ENCODE measurements around the gene FRMD5. TPM values are rescaled to one million over a fixed set of nuclear protein-coding genes. Genes with fewer than 3 reads are reported as not detected.
"Not testable (repeated sequence)": the region's sequence is repeated elsewhere in the genome, so short reads cannot be mapped to it uniquely, and the experiment has no call there.

FRMD5 gene
- total and polyA plus RNA-seq, 3 experiments from 2014 or later = 0.28 to 0.44 (median 0.37) TPM

DNA sequence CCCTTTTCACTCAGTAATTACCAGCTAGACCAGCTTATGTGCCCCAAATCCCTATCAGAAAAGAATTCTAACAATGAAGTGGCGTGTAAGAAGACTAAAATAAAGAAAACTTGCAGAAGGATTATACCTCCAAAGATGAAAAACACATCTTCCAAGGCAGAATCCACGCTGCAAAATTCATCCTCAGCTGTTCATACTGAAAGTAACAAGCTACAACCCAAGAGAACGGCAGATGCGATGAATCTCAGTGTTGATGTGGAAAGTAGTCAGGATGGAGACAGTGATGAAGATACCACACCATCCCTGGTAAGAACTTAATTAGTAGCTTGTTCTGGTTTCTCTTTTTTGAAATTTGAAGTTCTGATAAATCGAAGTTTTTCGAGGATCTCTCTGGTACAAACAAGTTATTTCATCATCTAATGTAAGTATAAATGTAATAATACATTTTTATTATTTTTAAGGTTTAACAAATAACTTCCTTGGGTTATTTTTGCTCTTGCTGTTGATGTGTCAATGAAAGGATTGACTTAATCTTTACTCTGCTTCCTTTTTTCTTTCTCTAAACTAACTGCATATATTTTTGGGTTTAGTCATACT is 366.9 kb downstream of the FRMD5 start:
- H3K9me3 ChIP-seq (ENCODE audit: low read length) = no peaks in the 10 kb centered on the region
- Mint-ChIP-seq H3K9me3 (no peaks in the 10 kb centered on the region), H3K4me1 (peaks cover 45 to 68% (median 59%) of the 10 kb centered on the region in 3 donors), H3K4me3 (peak overlapping the region; percentile 83 to 95 (median 88)), H3K27me3 (no peaks in the 10 kb centered on the region), H3K27ac (peak overlapping the region; percentile 90 to 99 (median 93)), H3K36me3 (peaks cover 0 to 15% (median 1%) of the 10 kb centered on the region in 3 donors)
- no peaks in the 10 kb centered on the region for H3K27me3 ChIP-seq (ENCODE audit: insufficient read depth, low read length, poor library complexity, severe bottlenecking)
- no peaks in the 10 kb centered on the region for H3K36me3 ChIP-seq (ENCODE audit: insufficient read depth, low read length)
- no peak overlapping the region for H3K27ac ChIP-seq (ENCODE audit: low read depth, low read length)
- ChIA-PET CTCF (no interaction called here), POLR2A (interaction anchor here (0.5 kb wide), 1 partner anchor 45 kb away, joined by 4 read pairs; no protein-coding TSS in a partner anchor)
- H3K4me3 ChIP-seq (ENCODE audit: low read length) = peak overlapping the region; percentile 76
- no peak for DNase-seq
- H3K4me1 ChIP-seq (ENCODE audit: insufficient read depth, low read length) = peaks cover 39% of the 10 kb centered on the region

DNA sequence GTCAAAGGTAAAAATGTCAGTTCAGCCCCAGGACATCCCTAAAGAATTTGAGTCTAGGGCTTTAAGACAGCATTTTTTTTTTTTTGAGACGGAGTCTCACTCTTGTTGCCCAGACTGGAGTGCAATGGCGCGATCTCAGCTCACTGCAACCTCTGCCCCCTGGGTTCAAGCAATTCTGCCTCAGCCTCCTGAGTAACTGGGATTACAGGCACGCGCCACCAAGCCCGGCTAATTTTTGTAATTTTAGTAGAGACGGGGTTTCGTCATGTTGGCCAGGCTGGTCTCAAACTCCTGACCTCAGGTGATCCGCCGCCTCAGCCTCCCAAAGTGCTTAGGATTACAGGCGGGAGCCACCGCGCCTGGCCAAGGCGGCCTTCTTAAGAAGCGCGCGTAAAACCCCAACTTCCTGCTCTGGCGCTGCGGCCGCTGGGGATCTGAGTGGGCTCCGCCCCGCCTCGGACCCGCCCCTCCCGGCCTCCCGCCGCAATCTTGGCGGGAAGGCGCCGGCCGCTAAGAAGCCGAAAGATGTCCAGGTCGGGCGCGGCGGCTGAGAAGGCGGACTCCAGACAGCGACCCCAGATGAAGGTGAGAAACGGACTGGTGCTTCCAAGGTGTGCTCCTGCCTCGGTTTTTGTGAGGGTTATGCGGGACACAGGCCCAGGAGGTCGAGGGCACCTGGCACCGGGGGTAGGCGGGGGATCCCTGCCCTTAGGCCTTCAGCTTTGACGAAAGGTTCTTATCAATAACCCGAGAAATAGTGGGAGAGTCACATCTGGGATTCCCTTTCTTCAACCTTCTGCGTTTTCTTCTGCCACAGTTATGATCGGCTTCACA is 368.3 kb downstream of the FRMD5 start, which contains the start of gene WDR76:
Gene WDR76 (plus strand): TSS at position 495 of the 834 bp plus-strand sequence. CDS start 31 bp downstream, at position 526.
- Histone ChIP-seq H3K4me3 (ENCODE audit: low read length) (peak within 1 kb of the TSS; percentile 76), H3K36me3 (ENCODE audit: insufficient read depth, low read length) (no peaks in the 10 kb centered on the region), H3K27ac (ENCODE audit: low read depth, low read length) (peak within 1 kb of the TSS; percentile 57), H3K27me3 (ENCODE audit: insufficient read depth, low read length, poor library complexity, severe bottlenecking) (no peaks in the 10 kb centered on the region), H3K9me3 (ENCODE audit: low read length) (no peaks in the 10 kb centered on the region), H3K4me1 (ENCODE audit: insufficient read depth, low read length) (peaks cover 49% of the 10 kb centered on the region)
- H3K4me1 Mint-ChIP-seq = peaks cover 43 to 72% (median 56%) of the 10 kb centered on the region in 3 donors
- H3K9me3 Mint-ChIP-seq = no peaks in the 10 kb centered on the region
- H3K36me3 Mint-ChIP-seq = peaks cover 0 to 15% (median under 1%) of the 10 kb centered on the region in 3 donors
- H3K4me3 Mint-ChIP-seq = peak within 1 kb of the TSS; percentile 83 to 95 (median 88)
- H3K27me3 Mint-ChIP-seq = no peaks in the 10 kb centered on the region
- POLR2A ChIA-PET = interaction anchor here (0.5 kb wide), 1 partner anchor 14 kb away, joined by 8 read pairs; no protein-coding TSS in a partner anchor
- DNase-seq = peak; percentile 60 to 78 (median 65)
- CTCF ChIA-PET = no interaction called here
- peak within 1 kb of the TSS; percentile 90 to 99 (median 93) for H3K27ac Mint-ChIP-seq

DNA sequence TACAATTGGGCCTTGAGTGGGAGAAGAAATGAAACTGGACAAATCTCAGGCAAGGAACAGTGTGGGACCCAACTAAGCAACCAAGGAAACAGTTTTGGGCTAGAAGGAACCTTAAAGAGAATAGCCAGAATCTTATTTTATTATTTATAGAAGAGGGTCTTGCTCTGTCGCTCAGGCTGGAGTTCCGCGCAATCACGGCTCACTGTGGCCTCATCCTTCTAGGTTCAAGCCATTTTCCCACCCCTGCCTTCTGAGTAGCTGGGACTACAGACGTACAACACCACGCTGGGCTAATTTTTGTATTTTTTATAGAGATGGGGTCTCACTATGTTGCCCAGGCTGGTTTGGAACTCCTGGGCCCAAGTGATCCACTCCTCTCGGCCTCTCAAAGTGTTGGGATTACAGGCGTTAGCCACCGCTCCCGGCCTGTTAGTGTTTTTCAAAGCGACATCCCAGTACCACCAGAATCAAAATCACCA is 369.0 kb downstream of the FRMD5 start:
- peaks cover 55% of the 10 kb centered on the region for H3K4me1 ChIP-seq (ENCODE audit: insufficient read depth, low read length)
- CTCF ChIA-PET = no interaction called here

GRCh38 chr15:43825305-43825704 is 369.8 kb downstream of the FRMD5 start:
- not testable (repeated sequence) for H3K9me3 Mint-ChIP-seq; H3K4me3 ChIP-seq (ENCODE audit: low read length); H3K36me3 ChIP-seq (ENCODE audit: insufficient read depth, low read length); H3K9me3 ChIP-seq (ENCODE audit: low read length); H3K27me3 ChIP-seq (ENCODE audit: insufficient read depth, low read length, poor library complexity, severe bottlenecking); DNase-seq; H3K27me3 Mint-ChIP-seq
- Mint-ChIP-seq H3K4me3 (peak overlapping the region; percentile 8 to 100 (median 87)), H3K4me1 (peaks cover 50 to 80% (median 65%) of the 10 kb centered on the region in 3 donors), H3K36me3 (peaks cover 0 to 20% (median 2%) of the 10 kb centered on the region in 3 donors), H3K27ac (peak overlapping the region in 7 of 8 donors; percentile 32 to 93 (median 92))
- peaks cover 55% of the 10 kb centered on the region for H3K4me1 ChIP-seq (ENCODE audit: insufficient read depth, low read length)
- POLR2A ChIA-PET = interaction anchor here (0.6 to 1.8 kb wide), 5 partner anchors 21 to 880 kb away, joined by 3 to 16 read pairs (median 3); partner anchors contain the start of genes ELL3, HYPK and SERINC4
- peak overlapping the region; percentile 97 for H3K27ac ChIP-seq (ENCODE audit: low read depth, low read length)
- CTCF ChIA-PET = interaction anchor here (1.2 kb wide), 1 partner anchor 25 kb away, joined by 6 read pairs; the partner anchor contains the start of genes HYPK and SERINC4

More for the DNA sequence above, 369.0 kb downstream of the FRMD5 start:
- Histone ChIP-seq H3K27ac (ENCODE audit: low read depth, low read length) (peak overlapping the region; percentile 57), H3K36me3 (ENCODE audit: insufficient read depth, low read length) (no peaks in the 10 kb centered on the region), H3K27me3 (ENCODE audit: insufficient read depth, low read length, poor library complexity, severe bottlenecking) (no peaks in the 10 kb centered on the region), H3K9me3 (ENCODE audit: low read length) (no peaks in the 10 kb centered on the region), H3K4me3 (ENCODE audit: low read length) (peak overlapping the region; percentile 76)
- peak overlapping the region; percentile 90 to 99 (median 93) for H3K27ac Mint-ChIP-seq
- H3K36me3 Mint-ChIP-seq = peaks cover 0 to 20% (median 2%) of the 10 kb centered on the region in 3 donors
- H3K9me3 Mint-ChIP-seq = no peaks in the 10 kb centered on the region
- no peaks in the 10 kb centered on the region for H3K27me3 Mint-ChIP-seq
- H3K4me1 Mint-ChIP-seq = peaks cover 46 to 75% (median 59%) of the 10 kb centered on the region in 3 donors
- H3K4me3 Mint-ChIP-seq = peak overlapping the region; percentile 83 to 95 (median 88)
- POLR2A ChIA-PET = no interaction called here
- DNase-seq = no peak

DNA sequence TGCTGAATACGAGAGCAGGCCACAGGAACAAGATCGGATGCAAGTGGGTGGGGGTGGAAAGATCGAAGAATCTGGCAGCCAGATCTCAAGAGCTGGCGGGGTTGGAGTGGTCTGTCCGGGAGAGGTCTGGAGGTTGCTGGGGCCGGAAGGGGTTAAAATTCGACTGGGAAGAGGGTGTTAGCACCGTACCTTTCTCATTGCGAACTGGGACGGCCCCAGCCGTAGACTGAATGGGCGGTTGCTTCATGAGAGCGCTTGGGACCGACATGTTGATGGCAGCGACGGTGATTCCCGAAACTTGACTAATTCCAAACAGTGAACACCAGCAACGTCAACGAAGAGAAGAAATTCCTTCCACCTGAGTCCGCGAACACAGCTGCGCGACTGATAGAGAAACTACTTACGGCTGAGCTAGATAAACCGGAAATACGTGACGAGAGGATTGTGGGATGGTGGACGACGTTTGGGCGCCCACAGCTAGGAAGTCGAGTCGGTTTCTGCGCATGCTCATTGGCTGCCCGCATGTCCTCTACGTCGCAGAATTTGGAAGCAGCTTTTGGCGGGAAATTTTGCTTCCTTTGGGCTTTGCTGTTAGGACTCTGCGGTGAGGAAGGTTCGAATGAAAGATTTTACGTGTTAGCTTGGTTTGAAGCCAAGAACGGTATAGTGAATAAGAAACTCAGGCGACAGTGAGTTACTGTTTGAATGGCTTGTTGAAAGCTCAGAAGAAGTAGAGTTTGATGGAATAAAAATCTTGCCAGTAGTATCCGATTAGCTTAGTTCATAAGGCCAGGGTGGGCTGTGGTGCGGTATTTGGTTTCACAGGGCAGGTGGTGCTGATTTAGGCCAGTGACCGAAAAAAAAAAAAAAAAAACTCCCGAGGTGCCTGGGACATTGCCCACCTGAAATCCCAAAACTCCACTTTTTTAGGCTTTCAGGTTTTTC is 370.5 kb downstream of the FRMD5 start, which contains the start of gene MFAP1:
Gene MFAP1 (minus strand): TSS at position 389 of the 945 bp plus-strand sequence. CDS start 121 bp downstream, at position 268.
- Histone ChIP-seq H3K27me3 (ENCODE audit: insufficient read depth, low read length, poor library complexity, severe bottlenecking) (no peaks in the 10 kb centered on the region), H3K9me3 (ENCODE audit: low read length) (no peaks in the 10 kb centered on the region), H3K36me3 (ENCODE audit: insufficient read depth, low read length) (no peaks in the 10 kb centered on the region), H3K4me3 (ENCODE audit: low read length) (peak within 1 kb of the TSS; percentile 96), H3K4me1 (ENCODE audit: insufficient read depth, low read length) (peaks cover 55% of the 10 kb centered on the region), H3K27ac (ENCODE audit: low read depth, low read length) (peak within 1 kb of the TSS; percentile 97)
- H3K4me1 Mint-ChIP-seq = peaks cover 49 to 78% (median 63%) of the 10 kb centered on the region in 3 donors
- peak within 1 kb of the TSS; percentile 93 to 99 (median 99) for H3K27ac Mint-ChIP-seq
- H3K9me3 Mint-ChIP-seq = no peaks in the 10 kb centered on the region
- peak; percentile 86 to 95 (median 89) for DNase-seq
- H3K36me3 Mint-ChIP-seq = peaks cover 0 to 22% (median 2%) of the 10 kb centered on the region in 3 donors
- CTCF ChIA-PET = interaction anchor here (0.8 to 1.2 kb wide), 3 partner anchors 24 to 31 kb away, joined by 3 to 6 read pairs (median 3); partner anchors contain the start of genes HYPK and SERINC4
- POLR2A ChIA-PET = interaction anchor here (0.6 to 1.8 kb wide), 11 partner anchors 20 to 881 kb away, joined by 3 to 16 read pairs (median 4); partner anchors contain the start of genes ELL3, GOLM2, HYPK and SERF2
- H3K4me3 Mint-ChIP-seq = peak within 1 kb of the TSS; percentile 94 to 100 (median 99)
- H3K27me3 Mint-ChIP-seq = no peaks in the 10 kb centered on the region

GRCh38 chr15:43821505-43821904 is 373.6 kb downstream of the FRMD5 start:
- Histone ChIP-seq H3K27ac (ENCODE audit: low read depth, low read length) (no peak overlapping the region), H3K27me3 (ENCODE audit: insufficient read depth, low read length, poor library complexity, severe bottlenecking) (no peaks in the 10 kb centered on the region), H3K4me1 (ENCODE audit: insufficient read depth, low read length) (peaks cover 41% of the 10 kb centered on the region), H3K4me3 (ENCODE audit: low read length) (no peak overlapping the region), H3K9me3 (ENCODE audit: low read length) (no peaks in the 10 kb centered on the region), H3K36me3 (ENCODE audit: insufficient read depth, low read length) (peaks cover 11% of the 10 kb centered on the region)
- Mint-ChIP-seq H3K27me3 (peaks cover 0 to 1% of the 10 kb centered on the region in 2 donors), H3K27ac (peak overlapping the region; percentile 30 to 81 (median 56)), H3K9me3 (no peaks in the 10 kb centered on the region), H3K36me3 (peaks cover 0 to 32% (median 7%) of the 10 kb centered on the region in 3 donors), H3K4me3 (peak overlapping the region; percentile 3 to 80 (median 38)), H3K4me1 (peaks cover 37 to 62% (median 48%) of the 10 kb centered on the region in 3 donors)
- CTCF ChIA-PET = interaction anchor here (1.0 to 1.6 kb wide), 3 partner anchors 9 to 21 kb away, joined by 3 to 4 read pairs (median 3); partner anchors contain the start of gene HYPK
- DNase-seq = no peak
- POLR2A ChIA-PET = interaction anchor here (0.6 kb wide), 1 partner anchor 535 kb away, joined by 3 read pairs; no protein-coding TSS in a partner anchor
